ENCODE results near the gene KRTAP10-10.
"Not testable (repeated sequence)": the region's sequence is repeated elsewhere in the genome, so short reads cannot be mapped to it uniquely, and the experiment has no call there.

The KRTAP10-10 gene

GRCh38 chr21:44637018-44637850 lies at the start of gene KRTAP10-10:
KRTAP10-10 (plus strand) TSS chr21:44637356; CDS start chr21:44637418, 62 bp downstream.
- no peak for DNase-seq

- no peak for DNase-seq
These were observed 48.1 kb upstream of the KRTAP10-10 start for GRCh38 chr21:44589094-44589493.

- DNase-seq = no peak
These were observed 47.4 kb upstream of the KRTAP10-10 start for GRCh38 chr21:44589586-44590305.

GRCh38 chr21:44590311-44590721 lies 46.8 kb upstream of the KRTAP10-10 start:
- no peak for DNase-seq

GRCh38 chr21:44590897-44591800 lies 46.0 kb upstream of the KRTAP10-10 start:
- not testable (repeated sequence) for DNase-seq

- not testable (repeated sequence) for DNase-seq
These were observed 45.4 kb upstream of the KRTAP10-10 start for GRCh38 chr21:44591801-44592130.

- no peak for DNase-seq
These were observed 44.5 kb upstream of the KRTAP10-10 start, which contains the start of gene KRTAP10-6 for GRCh38 chr21:44592446-44593311. KRTAP10-6 (minus strand) TSS chr21:44592505; CDS start chr21:44592484, 21 bp downstream.

GRCh38 chr21:44593598-44594405 lies 43.4 kb upstream of the KRTAP10-10 start:
- no peak for DNase-seq

GRCh38 chr21:44594406-44594916 lies 42.7 kb upstream of the KRTAP10-10 start:
- DNase-seq = no peak

- no peak for DNase-seq
These were observed 41.6 kb upstream of the KRTAP10-10 start for GRCh38 chr21:44595524-44595923.

- DNase-seq = no peak
These were observed 41.0 kb upstream of the KRTAP10-10 start for GRCh38 chr21:44596068-44596725.

GRCh38 chr21:44598061-44598460 lies 39.1 kb upstream of the KRTAP10-10 start:
- no peak for DNase-seq

- DNase-seq = no peak
These were observed 37.7 kb upstream of the KRTAP10-10 start for GRCh38 chr21:44599264-44600029.

GRCh38 chr21:44600118-44600978 lies 36.8 kb upstream of the KRTAP10-10 start, which contains the start of gene KRTAP10-7:
KRTAP10-7 (plus strand) TSS chr21:44600597; CDS start chr21:44600622, 25 bp downstream.
- DNase-seq = not testable (repeated sequence)

- DNase-seq = not testable (repeated sequence)
These were observed 36.1 kb upstream of the KRTAP10-10 start for GRCh38 chr21:44601091-44601490.

- DNase-seq = no peak
These were observed 35.3 kb upstream of the KRTAP10-10 start for GRCh38 chr21:44601596-44602462.

GRCh38 chr21:44602463-44602850 lies 34.7 kb upstream of the KRTAP10-10 start:
- no peak for DNase-seq
